ENCODE measurements around the gene ACSL6.
"Not testable (repeated sequence)": the region's sequence is repeated elsewhere in the genome, so short reads cannot be mapped to it uniquely, and the experiment has no call there.

Gene ACSL6

GRCh38 chr5:131939690-131940345 lies 71.6 kb downstream of the ACSL6 start:
- DNase-seq (ENCODE audit: low read depth), result no peak

- DNase-seq (ENCODE audit: low read depth), result no peak
Observed at GRCh38 chr5:131932235-131932634, 79.2 kb downstream of the ACSL6 start.

DNA sequence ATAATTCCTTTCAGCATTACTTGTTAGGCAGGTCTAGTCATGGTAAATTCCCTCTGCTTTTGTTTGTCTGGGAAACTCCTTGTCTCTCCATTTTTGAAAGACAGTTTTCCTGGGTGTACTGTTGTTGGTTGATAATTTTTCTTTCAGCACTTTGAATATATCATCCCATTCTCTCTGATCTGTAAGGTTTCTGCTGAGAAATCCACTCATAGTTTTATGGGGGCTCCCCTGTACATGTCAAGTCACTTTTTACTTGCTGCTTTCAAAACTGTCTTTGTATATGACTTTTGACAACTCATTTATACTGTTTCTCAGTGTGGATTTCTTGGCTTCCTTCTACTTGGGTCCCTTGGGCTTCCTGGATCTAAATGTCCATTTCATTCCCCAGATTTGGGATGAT lies 82.5 kb downstream of the ACSL6 start:
- DNase-seq (ENCODE audit: low read depth), result no peak

GRCh38 chr5:131926168-131926567 lies 85.3 kb downstream of the ACSL6 start:
- DNase-seq (ENCODE audit: low read depth), result no peak

- DNase-seq (ENCODE audit: low read depth), result no peak
Observed at GRCh38 chr5:131916481-131916880, 95.0 kb downstream of the ACSL6 start.

- DNase-seq (ENCODE audit: low read depth), result no peak
Observed at GRCh38 chr5:131914472-131914871, 97.0 kb downstream of the ACSL6 start.

DNA sequence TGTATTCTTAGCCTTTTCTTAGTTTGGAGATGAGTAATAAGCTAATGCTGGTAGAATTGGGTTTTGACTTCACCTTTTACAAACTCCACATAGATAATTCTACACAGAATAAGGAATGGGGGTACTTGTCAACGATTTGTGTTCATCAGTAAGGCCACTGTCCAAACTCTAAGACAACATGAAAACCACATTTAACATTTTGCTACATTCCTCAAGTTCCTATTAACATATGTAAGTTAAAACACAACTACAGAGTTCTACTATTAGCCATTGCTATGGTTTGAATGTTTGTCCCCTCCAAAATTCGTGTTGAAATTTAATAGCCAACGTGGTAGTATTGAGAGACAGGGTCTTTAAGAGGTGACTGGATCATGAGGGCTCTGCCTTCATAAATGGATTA lies 97.9 kb downstream of the ACSL6 start:
- DNase-seq (ENCODE audit: low read depth), result no peak

DNA sequence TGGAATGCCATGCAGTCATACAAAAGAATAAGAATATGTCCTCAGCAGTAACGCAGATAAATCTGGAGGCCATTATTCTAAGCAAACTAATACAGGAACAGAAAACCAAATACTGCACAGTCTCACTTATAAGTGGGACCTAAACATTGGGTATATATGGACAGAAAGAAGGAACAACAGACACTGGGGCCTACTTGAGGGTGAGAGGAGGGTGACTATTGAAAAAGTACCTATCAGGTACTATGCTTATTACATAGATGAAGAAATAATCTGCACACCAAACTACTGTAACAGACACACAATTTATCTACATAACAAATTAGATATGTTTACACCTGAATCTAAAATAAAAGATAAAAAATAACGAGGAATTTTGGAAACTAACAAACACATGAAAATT lies 104.8 kb downstream of the ACSL6 start:
- no peak for DNase-seq (ENCODE audit: low read depth)

GRCh38 chr5:131902266-131902665 lies 109.2 kb downstream of the ACSL6 start:
- not testable (repeated sequence) for DNase-seq (ENCODE audit: low read depth)

All from activated T-cell treated with anti-CD3 and anti-CD28 coated beads for 48 hours (primary cell).